HG03108 (cell line): Measurements from ENCODE around the gene FAM50A.
"Not testable (repeated sequence)": the region's sequence is repeated elsewhere in the genome, so short reads cannot be mapped to it uniquely, and the experiment has no call there.

Experiments
- ATAC-seq: cut with Tn5 transposase; IDR thresholded peaks from one replicate; pipeline ENCODE4 v1.9.1; 2021; ENCODE audit warnings: moderate library complexity; ENCODE audit not compliant: unreplicated experiment

The FAM50A gene

DNA sequence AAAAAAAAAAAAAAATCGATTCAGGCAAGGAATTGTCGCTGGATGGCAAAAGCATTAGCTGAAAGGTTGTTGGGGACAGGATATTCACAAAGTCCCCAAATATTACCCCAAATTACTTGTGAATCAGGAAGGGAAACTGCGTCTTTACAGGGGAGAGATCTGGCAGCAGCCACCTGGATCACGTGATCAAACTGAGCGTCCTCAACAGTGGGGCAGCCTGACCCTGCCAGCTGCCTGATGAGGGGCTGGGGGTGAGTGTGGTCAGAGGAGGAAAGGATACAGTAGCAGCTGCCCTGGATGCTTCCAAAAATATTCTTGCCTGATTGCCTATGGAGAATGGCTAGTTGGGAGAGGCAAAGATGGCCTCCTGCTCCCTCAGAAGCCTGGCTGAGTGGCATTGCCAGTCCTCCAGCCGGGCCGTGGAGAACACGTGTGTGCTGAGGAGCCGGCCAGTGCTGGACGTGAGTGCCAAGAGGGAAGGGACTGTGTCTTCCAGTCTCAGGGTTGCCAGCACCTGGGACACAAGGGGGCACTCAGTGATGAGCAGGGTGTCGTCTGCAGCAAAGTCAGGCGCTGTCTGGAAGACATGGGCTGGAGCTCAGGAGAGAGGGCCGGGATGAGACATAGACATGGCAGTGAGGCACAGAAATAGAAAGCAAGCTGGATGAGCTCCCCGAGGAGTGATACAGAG lies 38.1 kb downstream of the FAM50A start:
- no peak for ATAC-seq

DNA sequence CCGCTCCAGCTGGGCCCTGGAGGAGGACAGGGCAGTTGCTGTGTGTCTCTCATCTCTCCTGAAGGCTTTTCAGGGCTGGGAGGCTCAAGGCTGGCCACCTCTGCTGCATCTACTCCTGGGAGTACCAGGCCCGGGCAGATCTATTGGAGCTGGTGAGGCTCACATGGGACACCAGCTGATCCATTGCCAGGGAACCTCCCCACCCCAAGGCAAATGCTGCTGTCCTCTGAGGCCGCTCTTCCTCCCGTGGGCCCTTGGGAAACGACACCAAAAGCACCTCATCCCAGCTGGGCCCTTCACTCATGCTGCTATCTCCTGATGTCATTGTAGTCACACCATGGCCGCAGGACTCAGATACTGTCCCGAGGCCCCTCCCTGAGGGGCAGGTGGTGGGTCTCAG lies 38.8 kb downstream of the FAM50A start:
- ATAC-seq, result no peak

DNA sequence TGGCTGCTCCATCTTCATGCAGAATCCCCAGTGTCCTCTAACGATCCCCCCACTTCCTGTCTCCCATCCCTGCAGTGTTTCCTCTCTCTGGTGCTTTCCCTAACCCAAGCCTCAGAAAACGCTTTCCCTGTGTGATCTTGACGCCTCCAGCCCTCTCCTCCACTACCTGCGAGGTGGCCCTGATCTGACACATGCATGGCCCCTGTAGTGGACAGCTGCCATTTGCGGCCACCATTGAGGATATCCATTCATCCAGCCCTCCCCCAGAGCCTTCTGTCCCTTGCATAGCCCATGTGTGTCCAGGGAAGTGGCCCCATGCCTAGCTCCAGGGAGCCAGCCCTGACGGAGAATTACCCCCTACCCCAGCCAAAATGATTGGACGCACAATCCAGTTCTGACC lies 39.4 kb downstream of the FAM50A start:
- no peak for ATAC-seq

DNA sequence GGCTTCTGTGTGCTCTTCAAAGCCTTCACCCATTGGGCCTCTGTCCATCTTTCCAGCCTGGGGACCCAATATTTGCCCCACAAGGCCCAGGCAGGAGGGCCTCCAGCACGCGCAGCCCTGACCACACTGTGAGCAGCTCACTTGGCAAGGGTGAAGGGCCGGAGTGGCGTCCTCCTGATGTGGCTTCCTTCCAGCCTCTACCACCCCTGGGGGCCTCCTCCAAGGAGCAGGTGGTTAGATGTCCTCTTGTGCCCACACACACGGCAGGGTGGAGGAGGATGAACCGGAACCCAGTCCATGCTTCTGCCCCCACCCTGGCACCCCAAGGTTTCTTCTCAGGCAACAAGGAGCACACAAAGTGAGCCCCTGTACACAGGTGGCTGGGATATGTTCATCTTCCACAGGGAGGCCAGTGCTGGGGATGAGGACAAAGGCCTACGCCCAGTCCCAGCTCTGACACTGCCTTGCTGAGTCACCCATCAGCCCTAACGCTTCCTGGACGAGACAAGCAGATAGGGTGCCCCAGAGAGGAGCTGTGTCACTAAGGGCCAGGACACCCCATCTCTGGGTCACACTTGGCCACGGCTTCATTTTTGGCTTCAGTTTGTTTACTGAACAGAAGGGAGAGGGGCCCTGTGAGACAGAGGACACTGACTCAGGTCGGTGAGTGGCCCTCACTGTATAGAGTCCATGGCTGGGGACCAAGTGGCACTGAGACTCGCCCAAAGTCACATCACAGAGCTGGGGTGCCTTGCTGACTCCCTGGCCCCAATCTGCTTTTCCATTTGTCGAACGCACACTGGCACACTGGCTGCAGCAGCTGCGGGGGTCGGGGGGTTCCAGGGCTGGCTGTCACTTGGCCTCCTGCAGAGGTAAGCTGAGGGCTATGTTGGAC lies 40.6 kb downstream of the FAM50A start:
- ATAC-seq, result no peak

DNA sequence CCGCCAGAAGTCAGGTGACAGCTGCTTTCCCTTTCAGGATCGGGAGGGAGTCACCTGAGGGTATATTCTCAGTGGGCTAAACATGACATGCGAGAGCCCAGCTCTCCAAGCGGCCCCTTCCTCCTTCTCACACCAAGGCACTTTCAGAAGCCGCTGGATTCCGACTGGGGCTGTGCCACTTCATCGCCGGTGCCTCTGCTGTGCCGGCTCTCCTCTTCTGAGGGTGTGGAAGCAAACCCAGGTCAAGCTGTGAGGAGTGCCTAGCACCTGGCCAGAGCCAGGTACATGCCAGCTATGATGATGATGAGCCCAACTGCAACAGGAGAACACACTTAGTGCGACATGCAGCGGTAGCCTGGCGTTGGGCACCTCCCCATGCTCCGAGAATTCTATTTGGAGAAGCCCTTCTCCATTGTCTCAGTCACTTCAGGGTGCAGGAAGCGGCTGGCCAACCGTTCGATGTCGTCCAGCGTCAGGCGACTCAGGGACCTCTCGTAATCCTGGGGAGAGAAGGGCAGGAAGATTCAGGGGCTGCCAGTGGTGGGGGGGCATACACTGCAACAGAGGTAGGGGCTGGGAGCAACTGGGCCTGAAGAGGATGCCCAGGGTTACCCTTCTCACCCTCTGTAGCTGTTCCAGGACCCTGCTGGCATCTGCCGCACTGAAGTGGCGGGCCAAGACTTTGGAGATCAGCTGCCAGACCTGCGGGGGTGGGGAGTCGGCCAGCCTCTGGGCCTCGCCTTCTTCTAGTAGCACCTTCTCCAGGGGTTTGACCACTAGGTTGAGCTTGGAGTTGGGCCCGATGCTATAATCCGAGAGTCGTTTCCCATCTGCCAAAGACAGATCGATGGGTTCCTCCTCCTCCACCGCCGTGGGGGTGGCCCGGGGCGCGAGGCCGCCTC lies 41.5 kb downstream of the FAM50A start:
- no peak for ATAC-seq

DNA sequence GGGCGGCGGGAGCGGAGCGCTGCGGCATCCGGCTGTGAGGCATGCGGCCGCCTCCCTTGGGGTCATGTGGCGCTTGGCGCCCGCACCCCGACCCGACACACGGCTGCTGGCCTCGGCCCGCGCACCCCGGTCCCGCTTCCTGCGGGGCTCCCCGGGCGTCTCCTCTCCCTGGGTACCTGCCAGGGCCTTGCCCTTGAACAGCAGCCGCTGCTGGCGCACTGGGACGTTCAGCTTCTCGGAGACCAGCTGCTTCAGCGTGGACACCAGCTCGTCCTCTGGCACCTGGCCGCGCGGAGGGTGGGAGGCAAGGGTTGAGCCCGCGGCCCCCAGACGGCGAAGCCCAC lies 42.1 kb downstream of the FAM50A start:
- no peak for ATAC-seq

DNA sequence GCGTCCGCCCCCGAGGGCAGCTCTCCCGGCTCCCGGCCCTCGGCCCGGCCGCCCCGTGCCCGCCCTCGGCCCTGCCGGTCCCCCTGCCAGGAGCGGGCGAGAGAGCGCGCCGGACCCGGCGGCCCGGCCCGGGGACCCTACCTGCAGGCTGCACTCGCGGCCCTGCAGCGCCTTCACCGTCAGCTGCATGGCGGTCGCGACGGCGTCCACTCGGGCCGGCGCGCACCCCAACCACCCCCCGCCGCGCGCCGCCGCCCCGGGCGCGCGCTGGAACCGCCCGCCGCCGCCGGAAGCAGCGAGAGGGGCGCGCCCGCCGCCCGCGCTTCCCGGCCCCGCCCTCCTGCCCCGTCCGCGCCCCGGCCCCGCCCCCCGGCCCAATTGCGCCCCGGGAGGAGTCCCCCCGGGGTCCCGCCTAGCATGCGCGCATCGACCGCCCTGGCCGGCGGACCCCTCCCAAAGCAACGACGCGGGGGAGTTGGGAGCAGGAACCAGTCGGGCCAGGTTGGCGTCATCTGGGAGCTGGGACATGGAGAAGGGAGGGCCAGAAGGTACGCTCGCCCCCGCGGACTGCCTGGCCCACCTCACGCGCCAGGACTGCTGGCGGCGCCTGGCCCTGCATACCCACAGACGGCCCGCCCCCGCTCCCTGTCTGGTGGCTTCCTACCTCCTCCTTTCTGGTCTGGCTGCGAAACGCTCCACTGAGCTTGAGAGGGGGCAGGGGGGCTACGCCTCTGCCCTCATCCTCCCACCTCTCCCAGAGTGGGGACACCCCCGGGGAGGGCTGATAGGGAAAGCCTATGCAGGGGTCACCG lies 42.7 kb downstream of the FAM50A start, which contains the start of gene UBL4A:
TSS of gene UBL4A (minus strand) at position 220 of the 812 bp plus-strand sequence. CDS start at position 189, 31 bp downstream.
- no peak for ATAC-seq

DNA sequence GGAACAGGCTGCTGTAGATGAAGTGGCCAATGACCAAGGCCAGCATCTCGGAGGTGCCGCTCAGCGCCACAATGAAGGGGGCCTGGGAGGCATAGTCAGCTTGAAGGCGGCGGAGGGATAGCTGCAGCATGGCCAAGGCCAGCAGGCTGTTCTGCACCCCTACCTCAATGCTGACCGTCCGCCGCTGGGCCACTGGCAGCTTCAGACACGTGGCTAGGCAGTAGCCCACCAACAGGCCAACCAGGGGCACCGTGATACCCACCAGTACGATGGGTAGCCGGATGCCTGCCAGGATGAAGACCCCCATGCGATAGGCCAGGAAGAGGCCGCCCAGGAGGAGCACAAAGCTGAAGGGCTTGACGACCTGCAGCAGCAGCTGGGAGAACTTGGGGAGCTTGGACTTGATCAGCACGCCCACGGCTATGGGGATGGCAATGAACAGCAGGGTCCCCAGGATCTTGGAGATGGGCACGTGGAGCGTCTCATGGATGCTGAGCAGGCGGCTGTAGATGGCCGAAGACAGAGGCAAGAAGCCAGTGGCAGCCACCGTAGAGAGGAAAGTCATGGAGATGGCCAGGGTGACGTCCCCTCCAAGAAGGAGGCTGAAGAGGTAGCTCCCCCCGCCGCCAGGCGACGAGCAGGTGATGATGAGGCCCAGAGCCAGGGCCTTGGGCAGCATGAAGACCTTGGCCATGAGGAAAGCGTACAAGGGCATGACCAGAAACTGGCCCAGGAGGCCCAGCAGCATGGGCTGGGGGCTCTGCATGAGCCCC lies 43.8 kb downstream of the FAM50A start:
- ATAC-seq, result no peak

DNA sequence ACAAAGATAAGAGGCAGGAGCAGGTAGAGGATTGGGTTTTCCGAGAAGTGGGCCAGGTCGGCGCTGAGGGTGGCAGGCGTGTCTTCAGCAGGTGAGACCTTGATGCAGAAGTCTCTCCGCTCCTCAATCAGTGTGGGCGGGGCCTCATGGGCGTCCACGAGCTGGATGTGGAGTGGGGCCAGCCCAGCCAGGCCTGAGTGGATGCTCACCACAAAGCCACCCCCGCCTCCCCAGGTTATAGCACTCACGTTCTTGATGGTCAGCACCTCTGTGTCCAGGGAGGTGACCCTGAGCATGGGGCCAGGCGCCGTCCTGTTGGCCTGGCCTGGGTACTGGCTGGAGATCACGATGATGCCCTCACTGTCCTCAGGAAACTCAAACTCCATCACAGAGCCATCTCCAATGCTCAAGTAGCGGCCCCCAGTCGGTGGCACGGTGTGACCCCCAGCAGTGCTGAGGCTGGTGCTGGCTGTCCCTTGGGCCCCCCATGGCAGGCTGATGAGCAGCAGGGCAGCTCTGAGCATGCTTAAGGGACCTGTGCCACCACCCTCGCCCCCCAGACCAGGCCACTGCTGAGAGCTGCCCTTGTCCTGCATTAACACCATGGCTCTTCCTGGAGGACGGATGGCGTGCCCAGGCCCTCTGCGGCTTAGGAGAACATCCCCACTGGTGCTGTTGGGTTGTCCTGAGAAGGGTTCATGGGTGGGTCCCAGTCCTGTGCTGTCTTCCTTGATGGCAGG lies 44.6 kb downstream of the FAM50A start:
- no peak for ATAC-seq

DNA sequence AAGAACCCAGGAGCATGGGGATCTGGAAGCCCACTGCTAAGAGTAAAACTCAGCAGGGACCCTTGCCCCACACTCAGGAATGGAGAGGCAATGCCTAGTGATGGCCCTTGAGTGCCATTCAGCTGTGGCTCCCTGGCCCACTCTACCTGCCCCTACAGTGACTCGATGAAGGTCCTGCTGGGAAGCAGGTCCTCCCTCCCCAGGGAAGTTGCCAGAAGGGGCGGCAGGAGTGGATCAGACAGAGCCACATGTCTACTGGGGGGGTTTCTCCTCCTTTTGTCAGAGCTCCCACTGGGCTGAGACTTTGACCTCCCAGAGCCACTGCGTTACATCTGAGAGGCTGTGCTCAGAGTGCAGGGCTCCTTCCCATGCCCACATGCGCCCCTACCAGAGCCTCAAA lies 45.2 kb downstream of the FAM50A start:
- ATAC-seq, result no peak

DNA sequence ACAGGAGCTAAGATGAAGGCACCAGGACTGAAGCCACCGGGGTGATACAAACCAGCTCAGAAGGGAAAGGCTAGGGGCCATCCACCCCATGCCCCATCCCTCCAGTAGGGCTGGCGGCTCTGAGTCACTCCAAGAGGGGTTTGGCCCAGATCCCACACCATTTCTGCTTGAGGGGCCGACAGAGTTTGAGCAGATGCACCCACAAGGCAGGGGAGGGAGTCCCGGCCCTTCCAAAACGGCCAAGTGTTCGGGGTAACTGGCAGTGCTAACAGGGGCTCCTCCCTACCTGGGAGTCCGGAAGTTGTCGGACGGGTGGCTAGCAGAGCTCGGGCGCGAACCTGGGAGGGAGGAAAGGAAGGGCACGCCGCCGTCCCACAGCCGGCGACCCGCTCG lies 46.1 kb downstream of the FAM50A start:
- ATAC-seq, result peak; percentile 5

DNA sequence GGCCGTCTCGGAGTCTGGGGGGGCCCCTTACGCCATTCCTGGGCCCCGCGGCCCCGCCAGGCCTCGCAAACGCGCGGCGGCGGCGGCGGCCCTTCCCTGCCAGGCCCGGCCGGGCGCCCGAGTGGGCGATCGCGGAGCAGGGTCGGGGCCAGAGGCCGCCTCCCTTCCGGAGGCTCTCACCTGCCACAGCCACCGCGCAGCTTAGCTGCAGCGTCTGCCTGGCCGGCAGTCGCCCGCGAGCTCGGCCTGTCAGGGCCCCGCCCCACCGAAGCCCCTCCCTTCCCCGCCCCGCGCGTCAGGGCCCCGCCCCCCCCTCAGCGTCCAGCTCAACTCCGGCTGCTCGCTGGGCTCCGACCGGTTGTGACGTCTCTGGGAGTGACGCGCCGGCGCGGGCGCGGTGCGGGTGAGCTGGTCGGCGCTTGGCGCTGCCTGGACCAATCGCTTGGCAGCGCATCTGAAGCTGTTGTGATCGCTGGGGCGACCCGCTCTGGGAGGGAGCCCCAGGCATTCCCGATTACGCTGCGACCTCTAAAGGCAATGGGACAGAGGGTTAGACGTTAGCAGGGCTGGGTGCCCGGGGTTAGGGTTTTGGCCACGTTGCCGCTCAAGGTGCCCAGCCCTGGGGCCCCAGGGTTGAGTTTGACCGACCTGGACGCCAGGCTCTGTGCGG lies 46.6 kb downstream of the FAM50A start, which contains the start of gene SLC10A3:
TSS of gene SLC10A3 (minus strand) at position 216 of the 670 bp plus-strand sequence. CDS start 1,689 bp downstream, outside the sequence.
- peak; percentile 74 for ATAC-seq

DNA sequence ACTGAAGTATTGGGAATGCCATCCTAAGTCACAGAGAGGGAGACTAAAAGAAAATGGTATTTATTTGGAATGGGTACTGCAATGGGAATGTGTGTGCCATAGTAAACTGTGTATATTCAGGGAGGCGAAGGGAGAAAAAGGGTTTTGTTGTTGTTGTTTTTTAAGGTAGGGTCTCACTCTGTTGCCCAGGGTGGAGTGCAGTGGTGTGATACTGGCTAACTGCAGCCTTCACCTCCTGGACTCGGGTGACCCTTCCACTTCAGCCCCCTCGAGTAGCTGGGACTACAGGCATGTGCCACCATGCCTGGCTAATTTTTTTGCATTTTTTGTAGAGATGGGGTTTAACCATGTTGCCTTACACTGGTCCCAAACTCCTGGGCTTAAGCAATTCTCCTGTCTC lies 50.8 kb downstream of the FAM50A start:
- no peak for ATAC-seq

DNA sequence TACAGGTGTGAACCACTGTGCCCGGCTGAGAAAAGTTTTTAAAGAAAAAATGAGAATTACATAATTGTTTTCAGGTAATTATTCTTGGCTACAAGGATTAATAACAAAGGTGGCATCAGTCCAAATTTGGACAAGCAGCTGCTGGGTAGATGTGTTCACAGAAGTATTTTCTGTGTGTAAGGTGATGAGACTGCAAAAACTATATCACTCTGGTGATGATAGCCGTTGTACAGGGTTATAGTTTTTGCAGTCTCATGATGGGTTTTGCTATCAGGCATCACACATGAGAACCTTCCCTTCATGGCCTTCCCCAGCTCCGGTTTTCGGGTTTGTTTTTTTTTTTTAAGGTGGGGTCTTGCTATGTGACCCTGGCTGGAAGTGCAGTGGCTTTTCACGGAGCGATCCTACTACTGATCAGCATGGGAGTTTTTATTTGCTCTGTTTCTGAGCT lies 51.6 kb downstream of the FAM50A start:
- ATAC-seq, result no peak

DNA sequence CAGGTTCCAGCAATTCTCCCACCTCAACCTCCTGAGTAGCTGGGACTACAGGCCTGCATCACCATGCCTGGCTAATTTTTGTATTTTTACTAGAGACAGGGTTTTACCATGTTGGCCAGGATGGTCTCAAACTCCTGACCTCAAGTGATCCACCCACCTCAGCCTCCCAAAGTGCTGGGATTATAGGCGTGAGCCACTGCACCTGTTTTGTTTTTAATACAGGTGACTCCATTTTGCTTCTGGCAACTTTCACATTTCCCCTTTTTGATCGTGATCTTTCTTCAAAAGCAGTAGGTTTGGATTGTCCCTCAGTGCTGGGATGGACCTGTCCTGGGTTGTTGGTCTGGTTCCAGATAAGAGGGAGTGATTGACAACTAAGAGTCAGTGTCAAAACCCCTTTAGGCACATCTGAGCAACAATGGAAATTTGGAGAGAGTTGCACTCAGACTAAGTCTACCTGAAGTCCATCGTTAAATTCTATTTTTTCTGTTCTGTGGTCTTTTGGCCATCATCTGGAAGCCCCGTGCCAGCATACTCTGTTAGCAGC lies 52.7 kb downstream of the FAM50A start:
- ATAC-seq, result not testable (repeated sequence)
